Gastrocnemius medialis (tissue), 4 donors: Measurements from ENCODE around the gene THG1L. TPM values are rescaled to one million over a fixed set of nuclear protein-coding genes. Genes with fewer than 3 reads are reported as not detected.

ENCODE experiments used
- ATAC-seq, 2 donors: fragments of 150-250 bp; one replicate each; pipeline ENCODE4 v1.9.1; 2016
- DNase-seq, 2 donors: peaks; one replicate each; pipeline ENCODE4 v3.0.0-alpha.2; 2019
- H3K27ac ChIP-seq, 4 donors: fragments of 200-600 bp; sonication (generic); 1 replicate in 1 of 4; 2 replicates in 3 of 4; pipeline ENCODE4 v1.5.1; 2016 to 2018; ENCODE audit warnings: mild to moderate bottlenecking in 2 of 4, moderate library complexity in 1 of 4
- H3K27me3 ChIP-seq, 3 donors: fragments of 200-600 bp; sonication (generic) in 2 of 3; 1 replicate in 1 of 3; 2 replicates in 2 of 3; pipeline versions ENCODE4 v1.5.1 to v1.6.0; 2016 to 2019; ENCODE audit warnings: mild to moderate bottlenecking in 1 of 3, moderate library complexity in 1 of 3
- H3K36me3 ChIP-seq, 2 donors: fragments of 200-600 bp; sonication (generic) in 1 of 2; one replicate each; pipeline ENCODE4 v1.5.1; 2017 to 2018
- H3K4me1 ChIP-seq, 2 donors: fragments of 200-600 bp; sonication (generic) in 1 of 2; one replicate each; pipeline ENCODE4 v1.5.1; 2016 to 2017; ENCODE audit warnings: mild to moderate bottlenecking in 2 of 2
- H3K4me3 ChIP-seq, 4 donors: fragments of 200-600 bp; sonication (generic) in 3 of 4; 1 replicate in 1 of 4; 2 replicates in 3 of 4; pipeline ENCODE4 v1.5.1; 2016 to 2019; ENCODE audit warnings: mild to moderate bottlenecking in 2 of 4
- H3K9me3 ChIP-seq, 3 donors: fragments of 200-600 bp; sonication (generic) in 2 of 3; 1 replicate in 1 of 3; 2 replicates in 2 of 3; pipeline ENCODE4 v1.5.1; 2016 to 2019
- POLR2A ChIP-seq, 2 donors: fragments of 450-650 bp; IDR thresholded peaks; one replicate each; pipeline ENCODE4 v1.6.1; 2017; ENCODE audit warnings: antibody characterized with exemption in 2 of 2, mild to moderate bottlenecking in 2 of 2, moderate library complexity in 2 of 2
- in situ Hi-C, 4 donors: fragments of 200-750 bp; cut with MboI; loops; one replicate each; pipeline versions ENCODE4 v1.15.0 to v1.8.0; 2017; ENCODE audit warnings: low sequenced_read_pairs in 4 of 4
- intact Hi-C: fragments of 100-400 bp; cut with DNase I; formaldehyde crosslinking; loops from one replicate; pipeline ENCODE4 v1.15.1; 2023; ENCODE audit warnings: low total_unique reads
- total RNA-seq, 4 donors: library from RNA; depleted of rRNA; stranded (reverse); fragments of >200 nt; gene quantifications; one replicate each; pipeline versions ENCODE4 v1.1.0 to v1.2.3, GENCODE V29; 2016
- TF ChIP-seq, protein P1 (sequence below), 5 experiments: fragments of 450-650 bp in 3 of 5; fragments of 200-600 bp in 2 of 5; sonication (generic) in 2 of 5; IDR thresholded peaks in 4 of 5; conservative IDR thresholded peaks in 1 of 5; 1 replicate in 4 of 5; 2 replicates in 1 of 5; pipeline ENCODE4 v1.5.1; 2016 to 2019; ENCODE audit warnings: antibody characterized with exemption in 5 of 5, mild to moderate bottlenecking in 3 of 5, moderate library complexity in 3 of 5

Gene THG1L
- total RNA-seq, 4 donors from 2014 or later: 3.5 to 9.7 (median 6.6) TPM

DNA sequence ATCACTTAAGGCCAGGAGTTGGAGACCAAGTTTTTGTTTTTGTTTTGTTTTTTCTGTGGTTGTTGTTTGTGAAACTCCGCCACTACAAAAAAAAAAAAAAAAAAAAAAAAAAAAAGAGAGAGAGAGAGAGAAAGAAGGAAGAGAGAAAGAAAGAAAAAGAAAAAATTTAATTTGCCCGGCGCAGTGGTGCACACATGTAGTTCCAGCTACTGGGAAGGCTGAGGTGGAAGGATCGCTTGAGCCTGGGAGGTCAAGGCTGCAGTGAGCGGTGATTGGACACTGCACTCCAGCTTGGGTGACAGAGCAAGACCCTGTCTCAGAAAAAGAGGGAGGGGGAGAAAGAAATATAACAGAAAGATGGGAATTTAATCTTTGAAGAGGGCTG, 902 bp downstream of the THG1L start:
- Histone ChIP-seq H3K4me1 (peaks cover 0 to 6% of the 10 kb centered on the region in 2 donors), H3K36me3 (peaks cover 0 to 34% of the 10 kb centered on the region in 2 donors), H3K27me3 (no peaks in the 10 kb centered on the region), H3K9me3 (no peaks in the 10 kb centered on the region), H3K27ac (peak overlapping the region in 3 of 4 donors; percentile 83 to 96 (median 93)), H3K4me3 (peak overlapping the region in 2 of 4 donors; percentile 88 to 97)
- DNase-seq: no peak
- TF ChIP-seq POLR2A (IDR thresholded peaks at IDR 0.05): no peak
- TF ChIP-seq, protein P1, sequence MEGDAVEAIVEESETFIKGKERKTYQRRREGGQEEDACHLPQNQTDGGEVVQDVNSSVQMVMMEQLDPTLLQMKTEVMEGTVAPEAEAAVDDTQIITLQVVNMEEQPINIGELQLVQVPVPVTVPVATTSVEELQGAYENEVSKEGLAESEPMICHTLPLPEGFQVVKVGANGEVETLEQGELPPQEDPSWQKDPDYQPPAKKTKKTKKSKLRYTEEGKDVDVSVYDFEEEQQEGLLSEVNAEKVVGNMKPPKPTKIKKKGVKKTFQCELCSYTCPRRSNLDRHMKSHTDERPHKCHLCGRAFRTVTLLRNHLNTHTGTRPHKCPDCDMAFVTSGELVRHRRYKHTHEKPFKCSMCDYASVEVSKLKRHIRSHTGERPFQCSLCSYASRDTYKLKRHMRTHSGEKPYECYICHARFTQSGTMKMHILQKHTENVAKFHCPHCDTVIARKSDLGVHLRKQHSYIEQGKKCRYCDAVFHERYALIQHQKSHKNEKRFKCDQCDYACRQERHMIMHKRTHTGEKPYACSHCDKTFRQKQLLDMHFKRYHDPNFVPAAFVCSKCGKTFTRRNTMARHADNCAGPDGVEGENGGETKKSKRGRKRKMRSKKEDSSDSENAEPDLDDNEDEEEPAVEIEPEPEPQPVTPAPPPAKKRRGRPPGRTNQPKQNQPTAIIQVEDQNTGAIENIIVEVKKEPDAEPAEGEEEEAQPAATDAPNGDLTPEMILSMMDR (IDR thresholded peaks at IDR 0.05 in 4 of 5, conservative IDR thresholded peaks at IDR 0.05 in 1 of 5): no peak
- intact Hi-C loops (loop anchor here (5.0 kb wide), 1 partner anchor 160 kb away; no protein-coding TSS in a partner anchor), in situ Hi-C loops (loop anchor here in 3 of 4 donors (10.0 to 25.0 kb wide), 2 partner anchors 587 to 595 kb away; partner anchors contain the start of gene MED7 (in 3 of the 3))
- no peak for ATAC-seq

DNA sequence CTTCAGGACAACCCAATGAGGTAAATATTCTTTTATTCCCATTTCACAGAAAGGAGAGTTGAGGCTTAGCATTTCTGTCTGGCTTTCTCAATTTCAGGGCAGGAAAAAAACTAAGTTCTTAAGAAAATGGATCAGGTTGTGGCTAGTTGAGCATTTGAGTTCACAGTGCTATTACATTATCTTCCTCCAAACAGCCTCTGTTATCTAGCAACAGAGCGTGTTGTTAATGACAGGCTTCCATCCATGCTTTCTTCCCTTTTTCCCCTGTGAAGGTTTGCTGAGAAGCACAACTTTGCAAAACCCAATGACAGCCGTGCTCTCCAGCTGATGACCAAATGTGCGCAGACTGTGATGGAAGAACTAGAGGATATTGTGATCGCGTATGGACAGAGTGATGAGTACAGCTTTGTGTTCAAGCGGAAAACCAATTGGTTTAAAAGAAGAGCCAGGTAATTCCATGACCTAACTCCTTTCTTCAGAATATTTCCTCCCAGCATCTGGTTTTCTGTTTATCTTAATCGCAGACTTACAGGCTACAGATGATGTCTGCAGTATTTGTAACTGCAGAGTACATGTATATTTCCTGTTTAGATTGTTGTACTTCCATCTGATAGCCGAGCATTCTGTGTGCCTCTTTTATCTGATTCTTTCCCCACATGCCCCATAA, 1.5 kb downstream of the THG1L start:
- intact Hi-C loops: loop anchor here (5.0 kb wide), 1 partner anchor 160 kb away; no protein-coding TSS in a partner anchor
- Histone ChIP-seq H3K36me3 (peaks cover 0 to 36% of the 10 kb centered on the region in 2 donors), H3K27me3 (no peaks in the 10 kb centered on the region), H3K4me3 (no peak overlapping the region), H3K27ac (no peak overlapping the region), H3K9me3 (no peaks in the 10 kb centered on the region), H3K4me1 (peaks cover 0 to 6% of the 10 kb centered on the region in 2 donors)
- TF ChIP-seq POLR2A (IDR thresholded peaks at IDR 0.05): no peak
- TF ChIP-seq, protein P1 (IDR thresholded peaks at IDR 0.05 in 4 of 5, conservative IDR thresholded peaks at IDR 0.05 in 1 of 5): no peak
- DNase-seq (no peak), ATAC-seq (no peak)
- in situ Hi-C loops: loop anchor here in 3 of 4 donors (10.0 to 25.0 kb wide), 2 partner anchors 588 to 595 kb away; partner anchors contain the start of gene MED7 (in 3 of the 3)

DNA sequence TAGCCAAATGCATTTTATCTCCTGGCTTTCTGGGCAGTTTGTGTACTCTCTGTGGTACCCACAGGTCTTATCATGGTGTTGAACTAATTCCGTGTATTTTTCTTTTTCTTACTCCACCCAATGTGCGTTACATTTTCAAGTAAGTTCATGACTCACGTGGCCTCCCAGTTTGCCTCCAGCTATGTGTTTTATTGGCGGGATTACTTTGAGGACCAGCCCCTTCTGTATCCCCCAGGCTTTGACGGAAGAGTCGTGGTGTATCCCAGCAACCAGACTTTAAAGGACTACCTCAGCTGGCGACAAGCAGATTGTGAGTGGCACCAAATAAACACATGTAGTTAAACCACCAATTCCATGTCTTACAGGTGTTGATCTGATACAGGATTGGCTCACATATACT, 3.2 kb downstream of the THG1L start:
- DNase-seq: no peak
- no peak overlapping the region for H3K4me3 ChIP-seq
- peaks cover 0 to 6% of the 10 kb centered on the region in 2 donors for H3K4me1 ChIP-seq
- no peak overlapping the region for H3K27ac ChIP-seq
- TF ChIP-seq POLR2A (IDR thresholded peaks at IDR 0.05): no peak
- TF ChIP-seq, protein P1 (IDR thresholded peaks at IDR 0.05 in 4 of 5, conservative IDR thresholded peaks at IDR 0.05 in 1 of 5): no peak
- no peak for ATAC-seq
- in situ Hi-C loops: loop anchor here in 3 of 4 donors (10.0 to 25.0 kb wide), 2 partner anchors 590 to 597 kb away; partner anchors contain the start of gene MED7 (in 3 of the 3)
- peaks cover 0 to 46% of the 10 kb centered on the region in 2 donors for H3K36me3 ChIP-seq
- intact Hi-C loops: loop anchor here (5.0 kb wide), 1 partner anchor 162 kb away; no protein-coding TSS in a partner anchor
- H3K27me3 ChIP-seq: no peaks in the 10 kb centered on the region
- no peaks in the 10 kb centered on the region for H3K9me3 ChIP-seq

DNA sequence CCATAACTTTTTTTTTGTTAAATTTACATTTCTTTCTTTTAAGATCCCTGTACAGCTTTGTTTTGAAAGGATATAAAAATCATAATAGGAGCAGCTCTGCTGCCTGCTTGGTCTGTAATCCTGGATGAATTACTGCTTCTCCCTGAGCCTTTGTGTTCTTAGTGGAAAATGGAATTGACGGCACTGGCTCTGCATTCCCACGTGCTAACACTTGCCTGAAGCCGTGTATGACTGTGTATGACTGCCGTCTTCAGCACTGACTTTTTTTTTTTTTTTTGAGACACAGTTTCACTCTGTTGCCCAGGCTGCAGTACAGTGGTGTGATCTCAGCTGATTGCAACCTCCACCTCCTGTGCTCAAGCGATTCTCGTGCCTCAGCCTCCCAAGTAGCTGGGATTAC, 4.8 kb downstream of the THG1L start:
- in situ Hi-C loops: loop anchor here in 3 of 4 donors (10.0 to 25.0 kb wide), 2 partner anchors 591 to 599 kb away; partner anchors contain the start of gene MED7 (in 3 of the 3)
- intact Hi-C loops: no loop called here
- no peak for TF ChIP-seq POLR2A (IDR thresholded peaks at IDR 0.05)
- TF ChIP-seq, protein P1 (IDR thresholded peaks at IDR 0.05 in 4 of 5, conservative IDR thresholded peaks at IDR 0.05 in 1 of 5): no peak
- ATAC-seq (no peak), DNase-seq (no peak)
- no peak overlapping the region for H3K27ac ChIP-seq
- H3K9me3 ChIP-seq: no peaks in the 10 kb centered on the region
- H3K36me3 ChIP-seq: peaks cover 0 to 48% of the 10 kb centered on the region in 2 donors
- no peak overlapping the region for H3K4me3 ChIP-seq
- H3K4me1 ChIP-seq: peaks cover 0 to 3% of the 10 kb centered on the region in 2 donors
- no peaks in the 10 kb centered on the region for H3K27me3 ChIP-seq
